Fibroblast of villous mesenchyme (primary cell): ENCODE data around the gene FGF13. TPM values are rescaled to one million over a fixed set of nuclear protein-coding genes. Genes with fewer than 3 reads are reported as not detected.

Source experiments
- DNase-seq: peaks from one replicate; pipeline ENCODE4 v3.0.0-alpha.2; 2010; ENCODE audit warnings: low read depth
- H3K4me3 ChIP-seq: 2 replicates; pipeline ENCODE4 v1.5.1; 2011; ENCODE audit warnings: low read depth, mild to moderate bottlenecking, low read length
- total RNA-seq: library from RNA; depleted of rRNA; stranded (reverse); fragments of >200 nt; gene quantifications from 2 replicates; pipeline ENCODE4 v1.2.3, GENCODE V29; 2012
- TF ChIP-seq, protein P1 (sequence below): IDR thresholded peaks from 2 replicates; pipeline ENCODE4 v1.5.1; 2012; ENCODE audit warnings: low read depth, mild to moderate bottlenecking, low read length; ENCODE audit not compliant: insufficient read depth

FGF13 gene
- total RNA-seq, 1 donor: not detected

DNA sequence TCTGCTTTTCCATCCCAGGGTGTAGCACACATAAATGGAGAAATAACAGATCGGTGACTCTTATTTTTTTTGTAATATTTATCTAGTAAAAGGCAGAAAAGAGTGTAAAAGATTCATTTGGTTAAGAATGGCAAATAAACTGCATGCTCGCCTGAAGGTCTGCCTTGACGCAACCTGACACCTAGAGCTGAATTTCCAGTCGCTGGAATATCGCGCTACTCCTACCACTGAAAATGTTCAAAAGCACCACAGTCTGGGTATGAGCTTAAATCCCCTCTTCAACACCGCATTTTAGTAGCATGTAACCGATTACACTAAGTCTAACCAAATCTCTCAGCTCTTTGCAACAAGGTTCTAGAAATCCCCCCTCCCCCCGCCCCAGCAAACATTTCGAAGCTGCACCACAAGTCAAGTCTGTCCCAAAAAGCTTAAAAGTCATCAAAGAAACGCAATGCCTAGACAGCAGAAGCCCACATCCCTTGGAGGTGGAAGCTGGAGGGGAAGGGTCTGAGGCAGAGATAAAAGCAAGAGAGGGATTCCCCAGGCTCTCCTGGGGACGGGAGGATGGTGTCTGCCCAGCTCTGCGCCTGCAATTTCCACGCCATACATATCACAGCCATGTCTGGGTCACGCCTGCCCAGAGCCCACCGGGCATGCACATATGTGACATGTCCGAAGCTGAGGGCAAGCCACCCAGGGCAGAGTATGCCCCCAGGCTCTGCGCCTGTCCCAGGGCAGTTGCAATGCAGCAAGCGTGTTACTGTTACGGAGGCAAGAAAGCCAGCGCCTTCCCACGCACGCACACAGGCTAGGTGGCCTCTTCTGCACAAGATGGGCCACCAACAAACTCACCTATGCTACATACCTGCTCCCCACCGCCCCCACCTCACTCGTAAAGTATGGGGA is 1.4 kb downstream of the FGF13 start:
- TF ChIP-seq, protein P1, sequence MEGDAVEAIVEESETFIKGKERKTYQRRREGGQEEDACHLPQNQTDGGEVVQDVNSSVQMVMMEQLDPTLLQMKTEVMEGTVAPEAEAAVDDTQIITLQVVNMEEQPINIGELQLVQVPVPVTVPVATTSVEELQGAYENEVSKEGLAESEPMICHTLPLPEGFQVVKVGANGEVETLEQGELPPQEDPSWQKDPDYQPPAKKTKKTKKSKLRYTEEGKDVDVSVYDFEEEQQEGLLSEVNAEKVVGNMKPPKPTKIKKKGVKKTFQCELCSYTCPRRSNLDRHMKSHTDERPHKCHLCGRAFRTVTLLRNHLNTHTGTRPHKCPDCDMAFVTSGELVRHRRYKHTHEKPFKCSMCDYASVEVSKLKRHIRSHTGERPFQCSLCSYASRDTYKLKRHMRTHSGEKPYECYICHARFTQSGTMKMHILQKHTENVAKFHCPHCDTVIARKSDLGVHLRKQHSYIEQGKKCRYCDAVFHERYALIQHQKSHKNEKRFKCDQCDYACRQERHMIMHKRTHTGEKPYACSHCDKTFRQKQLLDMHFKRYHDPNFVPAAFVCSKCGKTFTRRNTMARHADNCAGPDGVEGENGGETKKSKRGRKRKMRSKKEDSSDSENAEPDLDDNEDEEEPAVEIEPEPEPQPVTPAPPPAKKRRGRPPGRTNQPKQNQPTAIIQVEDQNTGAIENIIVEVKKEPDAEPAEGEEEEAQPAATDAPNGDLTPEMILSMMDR: no peak
- no peak for DNase-seq
- no peak overlapping the region for H3K4me3 ChIP-seq

DNA sequence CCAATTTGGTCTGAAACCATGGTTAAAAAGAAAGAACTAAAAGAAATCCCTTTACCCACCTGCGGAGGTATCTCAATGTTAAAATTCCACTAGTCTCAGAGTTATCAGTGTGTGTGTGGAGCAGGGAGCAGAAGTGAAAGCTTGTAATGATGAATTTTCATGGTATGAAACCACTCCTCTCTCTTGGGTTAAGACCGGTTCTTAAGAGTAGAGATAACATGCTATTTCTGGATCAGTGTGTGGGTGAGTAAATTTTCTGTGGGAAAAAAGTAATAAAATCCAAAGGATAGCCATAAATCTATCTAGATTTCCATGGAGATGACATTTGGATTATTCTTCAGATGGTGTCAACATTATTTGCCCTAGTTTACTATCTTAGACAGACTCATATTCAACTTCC is 3.2 kb downstream of the FGF13 start:
- H3K4me3 ChIP-seq: no peak overlapping the region
- TF ChIP-seq, protein P1: no peak
- DNase-seq: no peak

DNA sequence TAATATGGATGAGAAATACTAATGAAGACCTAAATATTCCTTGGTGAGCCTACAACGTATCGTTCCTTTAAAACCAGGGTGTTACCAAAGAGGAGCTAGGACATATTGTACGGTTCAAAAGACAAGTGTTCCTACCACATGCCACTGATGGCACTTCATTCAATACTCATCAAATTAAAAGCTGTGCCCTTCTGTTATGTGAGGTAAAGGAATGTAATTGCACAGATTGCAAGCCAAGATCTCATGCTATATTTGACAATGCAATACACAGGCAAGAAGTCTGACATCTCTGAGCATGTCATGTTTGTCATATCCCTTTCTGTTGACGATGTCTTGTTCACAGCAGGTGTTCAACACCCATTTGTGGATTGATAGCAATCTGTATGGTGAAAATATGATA is 6.9 kb downstream of the FGF13 start:
- TF ChIP-seq, protein P1: no peak
- no peak overlapping the region for H3K4me3 ChIP-seq
- no peak for DNase-seq

DNA sequence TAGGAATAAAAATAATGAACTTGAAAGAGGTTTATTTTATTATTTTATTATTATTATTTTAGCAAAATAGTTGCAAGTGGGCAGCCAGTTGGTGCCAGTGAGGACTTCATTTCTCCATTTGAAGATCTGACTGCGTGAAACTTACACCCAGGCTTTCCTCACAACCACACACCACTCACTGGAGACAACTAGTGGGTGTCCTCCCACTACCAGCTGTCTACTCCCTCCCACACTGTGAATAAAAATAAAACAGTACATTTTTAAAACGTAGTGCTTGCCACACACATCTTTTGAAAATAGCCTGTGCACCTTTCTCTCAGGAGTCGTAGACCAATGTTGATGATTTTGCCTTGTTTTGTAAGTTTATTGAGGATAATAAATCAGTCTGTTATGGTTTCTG is 7.4 kb downstream of the FGF13 start:
- TF ChIP-seq, protein P1: no peak
- no peak overlapping the region for H3K4me3 ChIP-seq

DNA sequence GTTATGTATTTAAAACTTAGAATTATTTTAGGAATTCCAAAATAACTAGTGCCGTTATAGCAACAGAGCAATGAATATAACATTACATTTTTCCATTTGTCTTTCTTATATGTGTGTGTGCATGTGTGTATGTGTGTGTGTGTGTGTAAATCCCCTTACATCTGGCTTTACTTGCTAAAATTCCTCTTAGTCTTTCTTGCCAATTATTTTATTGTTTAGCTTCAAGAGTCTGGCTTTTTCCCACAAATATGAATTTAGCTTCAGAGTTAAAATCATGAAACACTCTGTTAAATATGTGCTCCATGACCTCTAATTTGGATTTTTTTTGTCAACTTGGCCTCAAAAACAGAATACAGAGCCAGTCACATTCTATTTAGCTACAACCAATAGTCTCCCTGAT is 18.9 kb downstream of the FGF13 start:
- TF ChIP-seq, protein P1: no peak
- H3K4me3 ChIP-seq: no peak overlapping the region
- no peak for DNase-seq

More for the DNA sequence above, 7.4 kb downstream of the FGF13 start:
- no peak for DNase-seq

DNA sequence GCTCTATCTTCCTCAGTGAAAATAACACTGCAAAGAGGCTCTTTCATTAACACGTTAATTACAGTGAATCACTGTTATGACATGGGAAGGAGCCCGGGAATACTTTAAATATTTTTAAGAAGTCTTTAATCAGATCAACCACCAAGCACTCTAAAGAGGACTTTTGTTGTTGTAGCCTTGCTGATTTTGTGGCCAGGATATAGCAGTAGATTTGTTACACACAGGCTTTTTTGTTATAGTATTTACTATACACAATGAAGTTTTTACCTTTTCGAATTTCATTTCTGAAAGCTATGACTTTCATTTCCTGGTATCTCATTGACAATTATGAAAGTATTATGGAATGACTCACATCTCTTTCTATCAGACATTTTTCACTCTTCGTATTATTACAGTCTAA is 20.3 kb downstream of the FGF13 start:
- no peak for DNase-seq
- TF ChIP-seq, protein P1: no peak
- H3K4me3 ChIP-seq: no peak overlapping the region
